ENCODE measurements around the gene OR51F1.

Gene OR51F1

GRCh38 chr11:4782454-4782853, 12.7 kb upstream of the OR51F1 start:
- no peak for TF ChIP-seq CTCF (IDR thresholded peaks at IDR 0.05; ENCODE audit: insufficient read depth, low read length, missing control alignments)
- no peak for DNase-seq (ENCODE audit: low read depth, low spot score)
- CTCF ChIA-PET = no interaction called here
- POLR2A ChIA-PET = no interaction called here
- no peak overlapping the region for H3K4me3 ChIP-seq (ENCODE audit: low read depth, low read length)

- DNase-seq (ENCODE audit: low read depth, low spot score) = no peak
- ChIA-PET CTCF (no interaction called here), POLR2A (interaction anchor here (0.7 kb wide), 1 partner anchor 13 kb away, joined by 3 read pairs; no protein-coding TSS in a partner anchor)
- no peak for TF ChIP-seq CTCF (IDR thresholded peaks at IDR 0.05; ENCODE audit: insufficient read depth, low read length, missing control alignments)
- no peak overlapping the region for H3K4me3 ChIP-seq (ENCODE audit: low read depth, low read length)
Observed at GRCh38 chr11:4768094-4768493, 1.6 kb downstream of the OR51F1 start.

GRCh38 chr11:4766420-4767043, 3.2 kb downstream of the OR51F1 start:
- DNase-seq (ENCODE audit: low read depth, low spot score) = no peak
- CTCF ChIA-PET = no interaction called here
- no peak for TF ChIP-seq CTCF (IDR thresholded peaks at IDR 0.05; ENCODE audit: insufficient read depth, low read length, missing control alignments)
- no peak overlapping the region for H3K4me3 ChIP-seq (ENCODE audit: low read depth, low read length)
- POLR2A ChIA-PET = no interaction called here

GRCh38 chr11:4763096-4763495, 6.6 kb downstream of the OR51F1 start:
- CTCF ChIA-PET = no interaction called here
- no peak for TF ChIP-seq CTCF (IDR thresholded peaks at IDR 0.05; ENCODE audit: insufficient read depth, low read length, missing control alignments)
- POLR2A ChIA-PET = no interaction called here
- no peak for DNase-seq (ENCODE audit: low read depth, low spot score)
- H3K4me3 ChIP-seq (ENCODE audit: low read depth, low read length) = no peak overlapping the region

GRCh38 chr11:4751201-4751600, 18.5 kb downstream of the OR51F1 start:
- no peak overlapping the region for H3K4me3 ChIP-seq (ENCODE audit: low read depth, low read length)
- DNase-seq (ENCODE audit: low read depth, low spot score) = no peak
- CTCF ChIA-PET = no interaction called here
- TF ChIP-seq CTCF (IDR thresholded peaks at IDR 0.05; ENCODE audit: insufficient read depth, low read length, missing control alignments) = no peak
- POLR2A ChIA-PET = no interaction called here

- H3K4me3 ChIP-seq (ENCODE audit: low read depth, low read length) = no peak overlapping the region
- CTCF ChIA-PET = no interaction called here
- no peak for DNase-seq (ENCODE audit: low read depth, low spot score)
- TF ChIP-seq CTCF (IDR thresholded peaks at IDR 0.05; ENCODE audit: insufficient read depth, low read length, missing control alignments) = no peak
- POLR2A ChIA-PET = no interaction called here
Observed at GRCh38 chr11:4748438-4748837, 21.3 kb downstream of the OR51F1 start.
